Progenitor cell of endocrine pancreas (in vitro differentiated cells): ENCODE data around the gene RAB31. TPM values are rescaled to one million over a fixed set of nuclear protein-coding genes. Genes with fewer than 3 reads are reported as not detected.
A peak's percentile ranks its signal among the peaks of the same experiment; 100 is the strongest.

Experiments
- DNase-seq: peaks from one replicate; pipeline ENCODE4 v3.0.0; 2021; ENCODE audit warnings: low spot score; ENCODE audit not compliant: unreplicated experiment
- H3K27ac Mint-ChIP-seq: 2 replicates; pipeline ENCODE4 v1.8.0; 2021; ENCODE audit warnings: mild to moderate bottlenecking, moderate library complexity, mixed read lengths
- H3K27me3 Mint-ChIP-seq: 2 replicates; pipeline ENCODE4 v1.8.0; 2021; ENCODE audit warnings: mixed read lengths
- H3K36me3 Mint-ChIP-seq: 2 replicates; pipeline ENCODE4 v1.8.0; 2022; ENCODE audit warnings: mixed read lengths; ENCODE audit not compliant: insufficient read depth
- H3K4me1 Mint-ChIP-seq: 2 replicates; pipeline ENCODE4 v1.8.0; 2021; ENCODE audit warnings: low read depth, mixed read lengths
- H3K4me3 Mint-ChIP-seq: 2 replicates; pipeline ENCODE4 v1.8.0; 2021; ENCODE audit warnings: low read depth, mild to moderate bottlenecking, moderate library complexity, mixed read lengths
- H3K9me3 Mint-ChIP-seq: 2 replicates; pipeline ENCODE4 v1.8.0; 2021; ENCODE audit warnings: low read depth, mixed read lengths
- total RNA-seq: library from RNA; stranded (reverse); gene quantifications from 2 replicates; pipeline ENCODE4 v1.2.1, GENCODE V29; 2021
- TF ChIP-seq, protein P1 (sequence below): fragments of 200-600 bp; sonication (generic); IDR thresholded peaks from one replicate; pipeline ENCODE4 v1.5.0; 2021; ENCODE audit warnings: antibody characterized with exemption, mild to moderate bottlenecking; ENCODE audit not compliant: unreplicated experiment

The RAB31 gene
- total RNA-seq, 1 donor from 2014 or later, result 2.9 TPM

- H3K27me3 Mint-ChIP-seq, result no peaks in the 10 kb centered on the region
- no peak for DNase-seq
- TF ChIP-seq, protein P1, sequence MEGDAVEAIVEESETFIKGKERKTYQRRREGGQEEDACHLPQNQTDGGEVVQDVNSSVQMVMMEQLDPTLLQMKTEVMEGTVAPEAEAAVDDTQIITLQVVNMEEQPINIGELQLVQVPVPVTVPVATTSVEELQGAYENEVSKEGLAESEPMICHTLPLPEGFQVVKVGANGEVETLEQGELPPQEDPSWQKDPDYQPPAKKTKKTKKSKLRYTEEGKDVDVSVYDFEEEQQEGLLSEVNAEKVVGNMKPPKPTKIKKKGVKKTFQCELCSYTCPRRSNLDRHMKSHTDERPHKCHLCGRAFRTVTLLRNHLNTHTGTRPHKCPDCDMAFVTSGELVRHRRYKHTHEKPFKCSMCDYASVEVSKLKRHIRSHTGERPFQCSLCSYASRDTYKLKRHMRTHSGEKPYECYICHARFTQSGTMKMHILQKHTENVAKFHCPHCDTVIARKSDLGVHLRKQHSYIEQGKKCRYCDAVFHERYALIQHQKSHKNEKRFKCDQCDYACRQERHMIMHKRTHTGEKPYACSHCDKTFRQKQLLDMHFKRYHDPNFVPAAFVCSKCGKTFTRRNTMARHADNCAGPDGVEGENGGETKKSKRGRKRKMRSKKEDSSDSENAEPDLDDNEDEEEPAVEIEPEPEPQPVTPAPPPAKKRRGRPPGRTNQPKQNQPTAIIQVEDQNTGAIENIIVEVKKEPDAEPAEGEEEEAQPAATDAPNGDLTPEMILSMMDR, result no peak
- no peak overlapping the region for H3K4me3 Mint-ChIP-seq
- peaks cover 9% of the 10 kb centered on the region for H3K9me3 Mint-ChIP-seq
- H3K27ac Mint-ChIP-seq, result no peak overlapping the region
- H3K4me1 Mint-ChIP-seq, result peaks cover 5% of the 10 kb centered on the region
- peaks cover 3% of the 10 kb centered on the region for H3K36me3 Mint-ChIP-seq
Measured at GRCh38 chr18:9796011-9796410, 87.9 kb downstream of the RAB31 start.

- Mint-ChIP-seq H3K27me3 (no peaks in the 10 kb centered on the region), H3K4me1 (peaks cover 5% of the 10 kb centered on the region), H3K4me3 (no peak overlapping the region), H3K27ac (peak overlapping the region; percentile 68), H3K36me3 (peaks cover 3% of the 10 kb centered on the region), H3K9me3 (peaks cover 9% of the 10 kb centered on the region)
- no peak for DNase-seq
- TF ChIP-seq, protein P1, result no peak
Measured at GRCh38 chr18:9796935-9797549, 88.9 kb downstream of the RAB31 start.

GRCh38 chr18:9802175-9803062 lies 94.3 kb downstream of the RAB31 start:
- Mint-ChIP-seq H3K4me3 (no peak overlapping the region), H3K27ac (no peak overlapping the region), H3K27me3 (peaks cover 6% of the 10 kb centered on the region), H3K4me1 (peaks cover 1% of the 10 kb centered on the region), H3K9me3 (peaks cover 4% of the 10 kb centered on the region), H3K36me3 (no peaks in the 10 kb centered on the region)
- TF ChIP-seq, protein P1, result no peak
- no peak for DNase-seq

- no peaks in the 10 kb centered on the region for H3K36me3 Mint-ChIP-seq
- H3K4me1 Mint-ChIP-seq, result peaks cover 2% of the 10 kb centered on the region
- peaks cover 4% of the 10 kb centered on the region for H3K9me3 Mint-ChIP-seq
- no peak for DNase-seq
- no peak overlapping the region for H3K4me3 Mint-ChIP-seq
- peaks cover 6% of the 10 kb centered on the region for H3K27me3 Mint-ChIP-seq
- no peak overlapping the region for H3K27ac Mint-ChIP-seq
- TF ChIP-seq, protein P1, result no peak
Measured at GRCh38 chr18:9803063-9803697, 95.1 kb downstream of the RAB31 start.

- H3K4me3 Mint-ChIP-seq, result no peak overlapping the region
Measured at GRCh38 chr18:9803698-9804516, 95.8 kb downstream of the RAB31 start.

More at GRCh38 chr18:9803698-9804516, 95.8 kb downstream of the RAB31 start:
- Mint-ChIP-seq H3K4me1 (peaks cover 6% of the 10 kb centered on the region), H3K27ac (peak overlapping the region; percentile 64), H3K27me3 (peaks cover 6% of the 10 kb centered on the region), H3K9me3 (peaks cover 4% of the 10 kb centered on the region), H3K36me3 (no peaks in the 10 kb centered on the region)
- TF ChIP-seq, protein P1, result no peak
- no peak for DNase-seq
